ENCODE measurements around the gene NREP.

The NREP gene

DNA sequence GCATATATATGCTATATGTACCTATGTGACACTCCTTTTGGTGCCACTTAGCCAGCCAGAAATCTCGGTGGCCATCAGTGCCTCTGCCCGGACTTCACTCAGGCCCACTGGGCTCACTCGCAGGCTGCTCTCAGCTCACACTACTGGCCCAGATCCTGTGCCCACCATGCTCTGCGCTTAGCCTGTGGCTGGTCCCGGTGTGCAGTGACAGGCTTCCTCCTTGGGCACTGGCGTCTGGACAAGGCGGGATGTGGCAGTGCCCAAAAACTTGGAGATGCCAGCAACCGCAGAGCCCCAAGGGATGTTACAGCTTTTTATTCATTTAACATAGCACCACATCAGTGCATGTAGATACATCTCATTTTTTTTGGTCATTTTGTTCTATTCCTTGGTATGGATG lies 77.4 kb downstream of the NREP start:
- Histone ChIP-seq H3K27me3 (ENCODE audit: insufficient read depth, poor library complexity, severe bottlenecking) (no peaks in the 10 kb centered on the region), H3K4me3 (replicated peaks; ENCODE audit: insufficient read depth, low read length) (no peak overlapping the region), H3K27ac (replicated peaks) (no peak overlapping the region)
- TF ChIP-seq SPI1 (IDR thresholded peaks at IDR 0.05; ENCODE audit: borderline replicate concordance, low read depth), result no peak
- no peak for TF ChIP-seq GABPA (IDR thresholded peaks at IDR 0.05; ENCODE audit: low read depth)
- no peak for TF ChIP-seq POLR2AphosphoS5 (IDR thresholded peaks at IDR 0.05; ENCODE audit: low read depth)
- TF ChIP-seq, protein P1, sequence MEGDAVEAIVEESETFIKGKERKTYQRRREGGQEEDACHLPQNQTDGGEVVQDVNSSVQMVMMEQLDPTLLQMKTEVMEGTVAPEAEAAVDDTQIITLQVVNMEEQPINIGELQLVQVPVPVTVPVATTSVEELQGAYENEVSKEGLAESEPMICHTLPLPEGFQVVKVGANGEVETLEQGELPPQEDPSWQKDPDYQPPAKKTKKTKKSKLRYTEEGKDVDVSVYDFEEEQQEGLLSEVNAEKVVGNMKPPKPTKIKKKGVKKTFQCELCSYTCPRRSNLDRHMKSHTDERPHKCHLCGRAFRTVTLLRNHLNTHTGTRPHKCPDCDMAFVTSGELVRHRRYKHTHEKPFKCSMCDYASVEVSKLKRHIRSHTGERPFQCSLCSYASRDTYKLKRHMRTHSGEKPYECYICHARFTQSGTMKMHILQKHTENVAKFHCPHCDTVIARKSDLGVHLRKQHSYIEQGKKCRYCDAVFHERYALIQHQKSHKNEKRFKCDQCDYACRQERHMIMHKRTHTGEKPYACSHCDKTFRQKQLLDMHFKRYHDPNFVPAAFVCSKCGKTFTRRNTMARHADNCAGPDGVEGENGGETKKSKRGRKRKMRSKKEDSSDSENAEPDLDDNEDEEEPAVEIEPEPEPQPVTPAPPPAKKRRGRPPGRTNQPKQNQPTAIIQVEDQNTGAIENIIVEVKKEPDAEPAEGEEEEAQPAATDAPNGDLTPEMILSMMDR (IDR thresholded peaks at IDR 0.05; ENCODE audit: insufficient read depth, low read length), result no peak
- TF ChIP-seq, protein P2, sequence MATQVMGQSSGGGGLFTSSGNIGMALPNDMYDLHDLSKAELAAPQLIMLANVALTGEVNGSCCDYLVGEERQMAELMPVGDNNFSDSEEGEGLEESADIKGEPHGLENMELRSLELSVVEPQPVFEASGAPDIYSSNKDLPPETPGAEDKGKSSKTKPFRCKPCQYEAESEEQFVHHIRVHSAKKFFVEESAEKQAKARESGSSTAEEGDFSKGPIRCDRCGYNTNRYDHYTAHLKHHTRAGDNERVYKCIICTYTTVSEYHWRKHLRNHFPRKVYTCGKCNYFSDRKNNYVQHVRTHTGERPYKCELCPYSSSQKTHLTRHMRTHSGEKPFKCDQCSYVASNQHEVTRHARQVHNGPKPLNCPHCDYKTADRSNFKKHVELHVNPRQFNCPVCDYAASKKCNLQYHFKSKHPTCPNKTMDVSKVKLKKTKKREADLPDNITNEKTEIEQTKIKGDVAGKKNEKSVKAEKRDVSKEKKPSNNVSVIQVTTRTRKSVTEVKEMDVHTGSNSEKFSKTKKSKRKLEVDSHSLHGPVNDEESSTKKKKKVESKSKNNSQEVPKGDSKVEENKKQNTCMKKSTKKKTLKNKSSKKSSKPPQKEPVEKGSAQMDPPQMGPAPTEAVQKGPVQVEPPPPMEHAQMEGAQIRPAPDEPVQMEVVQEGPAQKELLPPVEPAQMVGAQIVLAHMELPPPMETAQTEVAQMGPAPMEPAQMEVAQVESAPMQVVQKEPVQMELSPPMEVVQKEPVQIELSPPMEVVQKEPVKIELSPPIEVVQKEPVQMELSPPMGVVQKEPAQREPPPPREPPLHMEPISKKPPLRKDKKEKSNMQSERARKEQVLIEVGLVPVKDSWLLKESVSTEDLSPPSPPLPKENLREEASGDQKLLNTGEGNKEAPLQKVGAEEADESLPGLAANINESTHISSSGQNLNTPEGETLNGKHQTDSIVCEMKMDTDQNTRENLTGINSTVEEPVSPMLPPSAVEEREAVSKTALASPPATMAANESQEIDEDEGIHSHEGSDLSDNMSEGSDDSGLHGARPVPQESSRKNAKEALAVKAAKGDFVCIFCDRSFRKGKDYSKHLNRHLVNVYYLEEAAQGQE (IDR thresholded peaks at IDR 0.05; ENCODE audit: insufficient replicate concordance, low read depth), result no peak
- DNase-seq (ENCODE audit: low read depth in 1 of 2, low spot score in 1 of 2), result no peak

Measured in HL-60 (cell line).